ENCODE data around the gene CNPY4. TPM values are rescaled to one million over a fixed set of nuclear protein-coding genes. Genes with fewer than 3 reads are reported as not detected.

The CNPY4 gene, protein sequence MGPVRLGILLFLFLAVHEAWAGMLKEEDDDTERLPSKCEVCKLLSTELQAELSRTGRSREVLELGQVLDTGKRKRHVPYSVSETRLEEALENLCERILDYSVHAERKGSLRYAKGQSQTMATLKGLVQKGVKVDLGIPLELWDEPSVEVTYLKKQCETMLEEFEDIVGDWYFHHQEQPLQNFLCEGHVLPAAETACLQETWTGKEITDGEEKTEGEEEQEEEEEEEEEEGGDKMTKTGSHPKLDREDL
- 3.0 and 4.8 TPM in 2 replicates for total RNA-seq

DNA sequence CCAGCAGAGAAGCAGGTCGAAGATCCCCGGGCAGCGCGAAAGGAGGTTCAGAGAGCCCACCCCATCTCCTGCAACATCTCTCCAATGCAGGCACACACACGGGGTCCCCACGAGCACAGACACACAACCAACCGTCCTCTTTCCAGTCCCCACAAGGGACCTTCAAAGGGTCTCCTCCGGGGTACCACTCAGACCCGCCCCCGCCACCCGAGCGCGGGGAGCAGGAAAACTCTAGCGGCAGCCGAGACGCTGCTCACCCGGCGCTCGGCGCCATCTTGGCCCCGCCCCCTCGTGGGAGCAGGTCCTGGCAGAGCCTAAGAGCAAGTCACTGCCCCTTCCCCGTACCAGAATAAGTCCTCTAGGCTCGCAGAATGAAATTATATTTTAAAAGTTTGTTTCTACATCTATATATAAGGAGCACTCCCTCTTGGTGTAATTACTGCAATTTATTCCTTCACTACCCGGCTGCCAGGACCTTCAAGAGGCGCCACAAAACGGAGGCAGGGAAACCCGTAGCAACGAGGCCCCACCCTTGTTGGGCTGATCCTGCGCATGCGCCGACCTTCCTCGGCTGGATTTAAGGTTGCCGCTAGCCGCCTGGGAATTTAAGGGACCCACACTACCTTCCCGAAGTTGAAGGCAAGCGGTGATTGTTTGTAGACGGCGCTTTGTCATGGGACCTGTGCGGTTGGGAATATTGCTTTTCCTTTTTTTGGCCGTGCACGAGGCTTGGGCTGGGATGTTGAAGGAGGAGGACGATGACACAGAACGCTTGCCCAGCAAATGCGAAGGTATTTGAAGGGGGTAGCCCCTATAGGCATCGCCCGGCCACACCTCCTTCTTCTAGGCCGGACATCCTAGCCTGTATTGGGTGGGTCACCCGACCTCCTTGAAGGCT lies at the start of gene CNPY4, which contains the start of gene TAF6:
TSS of gene CNPY4 (plus strand) at position 563 of the 898 bp plus-strand sequence. CDS start at position 674, 111 bp downstream.
TSS of gene TAF6 (minus strand) at position 287 of the 898 bp plus-strand sequence. CDS start 5,149 bp downstream, outside the sequence.

DNA sequence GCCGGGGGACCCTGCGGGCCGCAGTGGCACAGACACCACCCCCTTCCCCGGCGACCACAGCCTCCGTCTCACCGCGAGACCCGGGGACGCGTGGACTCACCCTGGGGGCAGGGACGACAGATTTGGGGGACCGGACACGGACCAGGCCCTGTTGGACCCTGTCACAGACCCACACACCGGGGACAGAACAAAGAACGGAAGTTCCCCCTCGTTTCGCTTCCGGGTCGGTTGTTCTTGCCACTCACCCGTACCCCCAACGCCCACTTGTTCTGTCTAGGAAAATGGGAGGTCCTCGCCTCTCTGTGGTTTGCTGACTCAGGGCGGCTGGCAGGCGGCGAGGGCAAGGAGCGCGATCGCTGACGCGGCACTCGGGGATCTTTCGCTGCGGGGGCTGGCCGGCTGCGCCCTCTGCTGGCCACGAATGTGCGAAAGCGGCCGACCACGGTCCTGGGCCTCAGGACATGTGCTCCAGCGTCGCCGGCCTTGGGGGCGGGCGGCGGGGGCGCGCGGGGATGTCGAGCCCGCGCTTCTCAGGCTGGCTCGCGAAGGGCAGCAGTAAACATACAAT lies 37.8 kb upstream of the CNPY4 start, which contains the start of gene ZNF3:
TSS of gene ZNF3 (minus strand) at position 189 of the 568 bp plus-strand sequence. CDS start 4,366 bp downstream, outside the sequence.

DNA sequence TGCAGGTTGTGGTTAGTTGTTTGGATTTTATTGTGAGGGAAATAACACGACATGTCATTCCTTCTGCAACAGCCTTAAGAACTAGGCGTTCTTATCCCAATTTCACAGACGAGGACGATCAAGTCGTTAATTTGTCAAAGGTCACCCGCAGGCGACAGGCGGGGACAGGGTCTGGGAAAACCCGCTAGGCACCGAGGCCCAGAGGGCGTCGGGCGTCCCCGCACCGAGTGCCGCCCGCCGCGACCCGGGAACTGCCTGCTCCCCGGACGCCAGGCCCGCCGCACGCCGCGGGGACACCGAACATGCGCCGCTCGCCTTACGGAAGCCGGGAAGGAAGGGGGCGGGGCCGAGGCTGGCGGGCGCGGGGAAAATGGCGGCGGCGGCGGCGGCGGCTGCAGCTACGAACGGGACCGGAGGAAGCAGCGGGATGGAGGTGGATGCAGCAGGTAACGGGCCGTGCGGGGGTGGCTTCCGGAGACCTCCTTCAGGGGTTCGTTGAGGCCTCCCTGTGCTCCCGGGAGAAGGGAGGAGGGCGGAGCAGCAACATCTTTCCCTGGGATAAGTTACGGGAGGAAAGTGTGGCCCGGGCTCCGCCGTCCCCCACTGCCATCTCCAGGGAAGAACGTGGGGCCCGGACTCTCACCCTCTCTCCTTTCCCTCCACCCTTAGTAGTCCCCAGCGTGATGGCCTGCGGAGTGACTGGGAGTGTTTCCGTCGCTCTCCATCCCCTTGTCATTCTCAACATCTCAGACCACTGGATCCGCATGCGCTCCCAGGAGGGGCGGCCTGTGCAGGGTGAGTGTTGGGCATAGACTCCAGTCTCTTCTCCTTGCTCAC lies 30.6 kb upstream of the CNPY4 start, which contains the start of gene COPS6:
TSS of gene COPS6 (plus strand) at position 349 of the 837 bp plus-strand sequence. CDS start at position 371, 22 bp downstream.

DNA sequence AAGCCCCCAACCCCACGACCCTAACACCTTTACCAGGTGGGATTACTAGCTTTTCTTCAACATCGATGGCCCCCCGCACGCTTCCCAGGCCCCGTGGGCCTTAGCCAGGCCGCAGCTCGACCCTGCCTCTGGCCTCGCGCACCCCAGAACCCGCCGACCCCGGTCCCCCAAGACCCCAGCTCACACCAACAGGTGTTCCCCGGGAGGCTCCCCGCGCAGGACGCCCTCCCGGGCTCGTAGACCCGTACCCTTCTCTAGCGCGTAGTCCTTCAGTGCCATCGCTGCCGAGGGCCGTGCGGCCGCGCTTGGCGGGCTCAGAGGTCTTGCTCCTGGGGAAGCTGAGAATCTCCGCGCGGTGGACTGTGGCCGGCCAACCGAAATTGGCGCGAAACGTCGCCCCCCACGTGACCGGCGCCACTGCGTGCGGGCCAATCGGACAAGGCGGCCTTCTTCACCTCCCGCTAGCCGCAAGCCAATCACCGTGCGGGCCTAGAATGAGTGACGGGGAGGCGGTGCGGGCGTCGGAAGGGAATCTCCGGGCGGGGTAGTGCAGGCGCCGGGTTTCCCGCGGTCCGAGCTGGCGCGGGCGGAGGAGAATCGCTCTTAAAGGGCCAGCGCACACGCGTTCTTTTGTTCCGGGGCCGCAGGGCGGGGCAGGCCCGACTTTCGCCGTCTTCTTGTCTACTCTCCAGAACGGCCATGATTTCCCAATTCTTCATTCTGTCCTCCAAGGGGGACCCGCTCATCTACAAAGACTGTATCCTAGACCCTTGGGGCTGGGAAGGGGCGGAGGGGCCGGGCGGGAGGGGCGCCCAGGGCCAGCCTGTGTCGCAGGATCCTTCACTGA lies 18.2 kb upstream of the CNPY4 start, which contains the start of the genes AP4M1 and MCM7:
TSS of gene AP4M1 (plus strand) at position 628 of the 847 bp plus-strand sequence. CDS start at position 700, 72 bp downstream.
TSS of gene MCM7 (minus strand) at position 382 of the 847 bp plus-strand sequence. CDS start at position 279, 103 bp downstream.

DNA sequence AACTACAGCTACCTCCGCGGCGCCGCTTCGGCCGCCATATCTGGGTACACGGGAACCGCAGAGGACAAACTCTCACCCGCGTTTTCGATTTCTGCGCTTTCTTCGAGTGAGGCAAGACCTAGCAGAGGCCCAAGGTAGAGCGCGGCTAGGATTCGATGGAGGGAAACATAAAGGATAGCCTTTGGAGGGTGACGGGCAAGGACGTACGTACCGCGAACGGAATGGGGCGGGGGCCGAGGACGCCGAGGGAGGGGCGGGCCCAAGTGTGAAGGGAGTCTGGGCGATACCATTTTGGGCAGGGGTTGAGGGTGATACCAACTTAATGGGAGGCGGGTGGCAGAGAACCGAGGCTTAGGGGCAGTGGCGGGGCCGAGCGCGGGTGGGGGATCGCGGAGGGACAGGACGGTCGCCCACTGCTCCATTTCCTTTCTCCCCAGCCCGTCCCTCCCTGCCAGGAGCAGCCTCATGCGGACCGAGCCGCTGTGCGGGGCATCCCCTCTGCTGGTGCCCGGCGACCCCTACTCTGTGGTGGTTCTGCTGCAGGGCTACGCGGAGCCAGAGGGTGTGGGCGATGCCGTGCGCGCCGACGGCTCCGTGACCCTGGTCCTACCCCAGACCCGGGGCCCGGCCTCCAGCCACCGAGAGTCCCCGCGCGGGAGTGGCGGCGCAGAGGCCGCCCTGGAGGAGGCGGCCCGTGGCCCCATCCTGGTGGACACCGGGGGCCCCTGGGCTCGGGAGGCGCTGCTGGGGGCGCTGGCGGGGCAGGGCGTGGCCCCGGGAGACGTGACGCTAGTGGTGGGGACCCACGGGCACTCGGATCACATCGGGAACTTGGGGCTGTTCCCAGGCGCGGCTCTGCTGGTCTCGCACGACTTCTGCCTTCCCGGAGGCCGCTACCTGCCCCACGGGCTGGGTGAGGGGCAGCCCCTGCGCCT lies 7.8 kb downstream of the CNPY4 start, which contains the start of gene MBLAC1:
TSS of gene MBLAC1 (plus strand) at position 37 of the 935 bp plus-strand sequence. CDS start at position 466, 429 bp downstream.

DNA sequence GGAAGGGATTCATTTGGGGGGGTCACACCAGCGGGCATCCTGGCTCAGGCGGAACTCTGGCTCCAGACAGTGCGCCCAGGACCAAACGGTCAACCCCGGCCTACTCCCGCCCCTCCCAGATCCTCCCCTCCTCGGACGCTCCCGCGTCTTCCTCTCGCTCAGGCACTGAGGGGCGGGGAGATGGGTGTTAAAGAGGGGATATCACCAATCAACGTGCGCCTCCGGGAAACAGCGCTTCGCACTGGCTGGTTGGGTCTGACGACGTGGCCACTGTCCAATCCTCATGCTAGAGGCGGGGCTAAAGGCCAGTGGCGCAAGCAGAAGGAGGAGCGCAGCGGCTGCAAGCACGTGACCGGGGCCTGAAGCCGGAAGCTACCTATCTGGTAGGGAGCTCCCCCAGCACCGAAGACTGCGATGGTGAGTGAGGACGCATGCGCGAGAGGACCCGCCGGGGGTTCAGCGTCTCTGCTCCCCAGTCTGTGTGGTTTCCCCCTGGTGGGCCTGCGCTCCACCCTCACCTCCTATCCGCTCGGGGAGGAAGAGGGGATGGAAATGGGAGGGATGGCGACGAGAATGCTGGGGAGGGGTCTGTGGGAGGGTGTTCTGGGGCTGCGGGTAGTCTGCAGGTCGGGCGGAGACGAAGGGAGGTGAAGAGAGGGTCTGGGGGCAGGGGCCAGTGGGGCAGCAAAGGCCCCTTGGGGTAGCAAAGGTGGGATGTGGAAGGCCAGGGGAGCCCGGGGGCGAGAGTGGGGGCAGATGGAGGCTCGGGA lies 29.3 kb downstream of the CNPY4 start, which contains the start of gene LAMTOR4:
TSS of gene LAMTOR4 (plus strand) at position 360 of the 770 bp plus-strand sequence. CDS start at position 415, 55 bp downstream.

DNA sequence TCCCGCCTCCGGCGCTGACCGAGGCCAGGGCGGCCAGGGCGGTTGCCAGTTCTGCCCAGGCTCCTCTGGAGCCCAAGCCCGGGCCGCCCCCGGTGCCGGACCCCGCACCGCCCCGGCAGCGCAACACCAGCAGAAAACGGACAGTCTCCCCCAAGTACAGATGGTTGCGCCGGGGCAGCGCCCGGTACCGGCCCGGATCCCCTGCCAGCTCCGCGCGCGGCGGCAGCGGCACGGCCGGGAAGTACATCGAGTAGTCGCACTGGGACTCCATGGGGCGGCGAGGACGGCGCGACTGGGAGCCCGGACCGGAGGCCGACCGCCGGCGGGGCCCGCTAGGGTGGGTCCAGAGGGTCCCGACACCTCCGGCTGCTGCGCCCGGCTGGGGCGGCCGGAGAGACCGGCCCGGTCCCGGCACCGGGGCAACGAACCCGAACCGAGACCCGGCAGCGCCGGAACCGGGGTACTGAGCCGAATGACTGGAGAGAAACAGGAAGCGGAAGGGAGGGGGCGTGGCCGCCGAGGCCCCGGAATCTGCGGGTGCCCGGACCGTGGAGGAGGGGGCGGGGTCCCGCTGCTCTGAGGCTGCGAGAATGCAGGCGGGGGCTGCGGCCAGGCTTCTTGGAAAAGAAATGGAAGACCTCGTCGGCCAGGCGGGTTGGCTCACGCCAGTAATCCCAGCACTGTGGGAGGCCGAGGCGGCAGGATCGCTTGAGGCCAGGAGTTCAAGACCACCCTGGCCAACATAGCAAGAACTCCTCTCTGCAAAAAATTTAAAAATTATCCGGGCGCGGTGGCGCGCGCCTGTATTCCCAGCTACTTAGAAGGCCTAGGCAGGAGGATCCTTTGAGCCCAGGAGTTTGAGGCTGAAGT lies 39.0 kb downstream of the CNPY4 start, which contains the start of gene TRAPPC14:
TSS of gene TRAPPC14 (minus strand) at position 495 of the 870 bp plus-strand sequence. CDS start at position 271, 224 bp downstream.

Other genes starting within 250 kb of the CNPY4 start
- not detected in 2 replicates for gene OR2AE1, start 242.6 kb upstream of the CNPY4 start, total RNA-seq
- 21.4 and 40.1 TPM in 2 replicates for gene TRIM4, start 200.1 kb upstream of the CNPY4 start, total RNA-seq
- 0.24 and 0.64 TPM in 2 replicates for gene GJC3, start 190.0 kb upstream of the CNPY4 start, total RNA-seq
- 0.21 and 0.48 TPM in 2 replicates for gene AZGP1, start 143.6 kb upstream of the CNPY4 start, total RNA-seq
- gene ZKSCAN1, start 104.0 kb upstream of the CNPY4 start, total RNA-seq, result 39.4 and 44.3 TPM in 2 replicates
- gene ZSCAN21, start 69.9 kb upstream of the CNPY4 start, total RNA-seq, result 7.7 and 10.9 TPM in 2 replicates
- 16.0 and 33.5 TPM in 2 replicates for gene ZNF3, start 37.9 kb upstream of the CNPY4 start, total RNA-seq
- 35.7 and 53.5 TPM in 2 replicates for gene COPS6, start 30.7 kb upstream of the CNPY4 start, total RNA-seq
- 21.3 and 34.5 TPM in 2 replicates for gene MCM7, start 18.2 kb upstream of the CNPY4 start, total RNA-seq
- 16.6 and 30.6 TPM in 2 replicates for gene AP4M1, start 18.0 kb upstream of the CNPY4 start, total RNA-seq
- 25.8 and 34.3 TPM in 2 replicates for gene TAF6, start 276 bp upstream of the CNPY4 start, total RNA-seq
- 1.3 and 1.7 TPM in 2 replicates for gene MBLAC1, start 7.3 kb downstream of the CNPY4 start, total RNA-seq
- 55.4 and 59.5 TPM in 2 replicates for gene LAMTOR4, start 29.3 kb downstream of the CNPY4 start, total RNA-seq
- gene TRAPPC14, start 39.1 kb downstream of the CNPY4 start, total RNA-seq, result 3.1 and 4.0 TPM in 2 replicates
- gene GAL3ST4, start 49.0 kb downstream of the CNPY4 start, total RNA-seq, result 0.43 and 0.72 TPM in 2 replicates
- 2.2 and 3.0 TPM in 2 replicates for gene GPC2, start 57.7 kb downstream of the CNPY4 start, total RNA-seq
- gene STAG3, start 58.3 kb downstream of the CNPY4 start, total RNA-seq, result 0.72 and 1.3 TPM in 2 replicates
- not detected in 2 replicates for gene PVRIG, start 100.3 kb downstream of the CNPY4 start, total RNA-seq
- not detected in 2 replicates for gene SPDYE3, start 188.1 kb downstream of the CNPY4 start, total RNA-seq
- gene PILRB, start 238.5 kb downstream of the CNPY4 start, total RNA-seq, result 3.2 and 5.8 TPM in 2 replicates

Measured in tracheal epithelial cell (primary cell).